ENCODE measurements around the gene GPC5.
A peak's percentile ranks its signal among the peaks of the same experiment; 100 is the strongest.

The GPC5 gene

GRCh38 chr13:92136449-92137155 lies 738.2 kb downstream of the GPC5 start:
- no peak for TF ChIP-seq RAD21 (IDR thresholded peaks at IDR 0.05; ENCODE audit: low read depth)
- no peak for TF ChIP-seq EGR1 (IDR thresholded peaks at IDR 0.05)
- no peak for TF ChIP-seq CREB1 (IDR thresholded peaks at IDR 0.05; ENCODE audit: low read depth)
- no peak for TF ChIP-seq NFIC (IDR thresholded peaks at IDR 0.05)

GRCh38 chr13:92137520-92137919 lies 739.1 kb downstream of the GPC5 start:
- no peak for TF ChIP-seq USF1 (IDR thresholded peaks at IDR 0.05)
- TF ChIP-seq EGR1 (IDR thresholded peaks at IDR 0.05) = no peak
- no peak for TF ChIP-seq ZBTB7A (IDR thresholded peaks at IDR 0.05; ENCODE audit: low read depth)
- TF ChIP-seq TAF1 (IDR thresholded peaks at IDR 0.05; ENCODE audit: low read depth) = no peak
- TF ChIP-seq CEBPB (IDR thresholded peaks at IDR 0.05) = peak; percentile 68

- TF ChIP-seq USF1 (IDR thresholded peaks at IDR 0.05) (no peak), TAF1 (IDR thresholded peaks at IDR 0.05; ENCODE audit: low read depth) (no peak), TCF12 (IDR thresholded peaks at IDR 0.05; ENCODE audit: low read depth) (no peak), RAD21 (IDR thresholded peaks at IDR 0.05; ENCODE audit: low read depth) (peak; percentile 9; the same call in 1 of the 2 replicates), FOXM1 (IDR thresholded peaks at IDR 0.05; ENCODE audit: borderline replicate concordance, low read depth) (no peak)
These were observed 745.3 kb downstream of the GPC5 start for GRCh38 chr13:92143766-92144165.

GRCh38 chr13:92150606-92151005 lies 752.2 kb downstream of the GPC5 start:
- TF ChIP-seq EGR1 (IDR thresholded peaks at IDR 0.05) (no peak), CREB1 (IDR thresholded peaks at IDR 0.05; ENCODE audit: low read depth) (no peak), TCF12 (IDR thresholded peaks at IDR 0.05; ENCODE audit: low read depth) (no peak), MAX (IDR thresholded peaks at IDR 0.05) (no peak), CEBPB (IDR thresholded peaks at IDR 0.05) (no peak), TAF1 (IDR thresholded peaks at IDR 0.05; ENCODE audit: low read depth) (no peak), RAD21 (IDR thresholded peaks at IDR 0.05; ENCODE audit: low read depth) (no peak), TEAD4 (IDR thresholded peaks at IDR 0.05) (no peak), REST (IDR thresholded peaks at IDR 0.05; ENCODE audit: low read depth) (no peak), ZBTB7A (IDR thresholded peaks at IDR 0.05; ENCODE audit: low read depth) (no peak), EP300 (IDR thresholded peaks at IDR 0.05; ENCODE audit: borderline replicate concordance) (no peak)

- no peak for TF ChIP-seq EP300 (IDR thresholded peaks at IDR 0.05; ENCODE audit: borderline replicate concordance)
- TF ChIP-seq TAF1 (IDR thresholded peaks at IDR 0.05; ENCODE audit: low read depth) = no peak
- TF ChIP-seq FOXM1 (IDR thresholded peaks at IDR 0.05; ENCODE audit: borderline replicate concordance, low read depth) = no peak
These were observed 759.9 kb downstream of the GPC5 start for GRCh38 chr13:92158346-92158745.

GRCh38 chr13:92164822-92165221 lies 766.4 kb downstream of the GPC5 start:
- no peak for TF ChIP-seq YY1 (IDR thresholded peaks at IDR 0.05; ENCODE audit: low read depth)

- TF ChIP-seq CREB1 (IDR thresholded peaks at IDR 0.05; ENCODE audit: low read depth) = no peak
- no peak for TF ChIP-seq TAF1 (IDR thresholded peaks at IDR 0.05; ENCODE audit: low read depth)
- TF ChIP-seq EGR1 (IDR thresholded peaks at IDR 0.05) = no peak
- TF ChIP-seq CEBPB (IDR thresholded peaks at IDR 0.05) = no peak
These were observed 773.8 kb downstream of the GPC5 start for GRCh38 chr13:92172191-92172590.

GRCh38 chr13:92173254-92173653 lies 774.8 kb downstream of the GPC5 start:
- TF ChIP-seq NFIC (IDR thresholded peaks at IDR 0.05) (no peak), CREB1 (IDR thresholded peaks at IDR 0.05; ENCODE audit: low read depth) (no peak), REST (IDR thresholded peaks at IDR 0.05; ENCODE audit: low read depth) (no peak), RAD21 (IDR thresholded peaks at IDR 0.05; ENCODE audit: low read depth) (no peak), TAF1 (IDR thresholded peaks at IDR 0.05; ENCODE audit: low read depth) (no peak), FOXM1 (IDR thresholded peaks at IDR 0.05; ENCODE audit: borderline replicate concordance, low read depth) (no peak), ZBTB7A (IDR thresholded peaks at IDR 0.05; ENCODE audit: low read depth) (no peak), USF1 (IDR thresholded peaks at IDR 0.05) (no peak), EGR1 (IDR thresholded peaks at IDR 0.05) (no peak)
